WTC11 (cell line): ENCODE data around the gene ANO8. TPM values are rescaled to one million over a fixed set of nuclear protein-coding genes. Genes with fewer than 3 reads are reported as not detected.

Experiments used
- ATAC-seq: fragments of 200-7000 bp; cut with Tn5 transposase; 2 replicates; pipeline ENCODE4 v1.10.0; 2021; ENCODE audit warnings: mild to moderate bottlenecking, moderate library complexity
- CTCF ChIA-PET: fragments of 300-600 bp; sonication (Branson Sonifier 250); formaldehyde crosslinking; loops from one replicate; lab custom pipeline; 2021; ENCODE audit warnings: antibody characterized with exemption; lab: Charles Lee
- POLR2A ChIA-PET: fragments of 350-600 bp; sonication (Branson Sonifier 250); formaldehyde crosslinking; loops from one replicate; lab custom pipeline; 2021; ENCODE audit warnings: antibody characterized with exemption; lab: Charles Lee
- DNase-seq: peaks from one replicate; pipeline ENCODE4 v3.0.0; 2021; ENCODE audit warnings: low spot score
- H3K27ac Mint-ChIP-seq: 2 replicates; pipeline ENCODE4 v1.8.0; 2021; ENCODE audit warnings: mixed read lengths
- H3K27me3 Mint-ChIP-seq: 2 replicates; pipeline ENCODE4 v1.8.0; 2021; ENCODE audit warnings: low read depth, mild to moderate bottlenecking, moderate library complexity, mixed read lengths
- H3K36me3 Mint-ChIP-seq: 2 replicates; pipeline ENCODE4 v1.8.0; 2021; ENCODE audit warnings: mixed read lengths
- H3K4me1 Mint-ChIP-seq: 2 replicates; pipeline ENCODE4 v1.8.0; 2022; ENCODE audit warnings: mixed read lengths
- H3K4me3 Mint-ChIP-seq: 2 replicates; pipeline ENCODE4 v1.8.0; 2021; ENCODE audit warnings: mild to moderate bottlenecking, moderate library complexity, mixed read lengths
- H3K9me3 Mint-ChIP-seq: 2 replicates; pipeline ENCODE4 v1.8.0; 2021; ENCODE audit warnings: mixed read lengths
- CBFB ChIP-seq: sonication (generic); formaldehyde crosslinking; IDR thresholded peaks from 2 replicates; pipeline ENCODE4 v1.8.1; 2022; ENCODE audit warnings: mild to moderate bottlenecking, low read depth, missing genetic modification reagents
- ERG ChIP-seq: fragments of 250-450 bp; sonication (Bioruptor Pico); IDR thresholded peaks from 2 replicates; pipeline ENCODE4 v1.8.0; 2021; ENCODE audit warnings: mild to moderate bottlenecking
- ESRRA ChIP-seq: sonication (generic); formaldehyde crosslinking; IDR thresholded peaks from 2 replicates; pipeline ENCODE4 v1.8.1; 2022; ENCODE audit warnings: mild to moderate bottlenecking, missing genetic modification reagents, borderline replicate concordance
- ETV6 ChIP-seq: sonication (generic); formaldehyde crosslinking; IDR thresholded peaks from 2 replicates; pipeline ENCODE4 v1.8.1; 2022; ENCODE audit warnings: mild to moderate bottlenecking, missing genetic modification reagents
- FOXK1 ChIP-seq: sonication (generic); formaldehyde crosslinking; IDR thresholded peaks from 2 replicates; pipeline ENCODE4 v1.8.0; 2022; ENCODE audit warnings: mild to moderate bottlenecking, moderate library complexity, missing genetic modification reagents
- GTF2I ChIP-seq: fragments of 250-450 bp; sonication (Bioruptor Pico); conservative IDR thresholded peaks from 2 replicates; pipeline ENCODE4 v1.4.0; 2021; ENCODE audit warnings: mild to moderate bottlenecking
- HMGXB4 ChIP-seq: sonication (generic); formaldehyde crosslinking; IDR thresholded peaks from 2 replicates; pipeline ENCODE4 v1.8.1; 2023; ENCODE audit warnings: mild to moderate bottlenecking, moderate library complexity, missing genetic modification reagents
- IRF2 ChIP-seq: sonication (generic); formaldehyde crosslinking; IDR thresholded peaks from 2 replicates; pipeline ENCODE4 v1.8.0; 2022; ENCODE audit warnings: low read depth, missing genetic modification reagents, borderline replicate concordance
- ZNF121 ChIP-seq: sonication (generic); formaldehyde crosslinking; IDR thresholded peaks from 2 replicates; pipeline ENCODE4 v1.8.0; 2023; ENCODE audit warnings: missing genetic modification reagents
- ZNF263 ChIP-seq: sonication (generic); formaldehyde crosslinking; IDR thresholded peaks from 2 replicates; pipeline ENCODE4 v1.8.1; 2022; ENCODE audit warnings: low read depth, mild to moderate bottlenecking, moderate library complexity, missing genetic modification reagents
- ZNF396 ChIP-seq: fragments of 250-450 bp; sonication (Bioruptor Pico); IDR thresholded peaks from 2 replicates; pipeline ENCODE4 v1.8.0; 2021; ENCODE audit warnings: mild to moderate bottlenecking, moderate library complexity, borderline replicate concordance
- ZNF416 ChIP-seq: fragments of 250-450 bp; sonication (Bioruptor Pico); IDR thresholded peaks from 2 replicates; pipeline ENCODE4 v1.9.0; 2021; ENCODE audit warnings: mild to moderate bottlenecking, inconsistent platforms
- ZNF671 ChIP-seq: fragments of 250-450 bp; sonication (Bioruptor Pico); IDR thresholded peaks from 2 replicates; pipeline ENCODE4 v1.8.0; 2021; ENCODE audit warnings: mild to moderate bottlenecking
- ZSCAN18 ChIP-seq: fragments of 250-450 bp; sonication (Bioruptor Pico); IDR thresholded peaks from 2 replicates; pipeline ENCODE4 v2.1.2; 2022; ENCODE audit warnings: mild to moderate bottlenecking, moderate library complexity
- total RNA-seq: library from RNA; stranded (reverse); gene quantifications from 3 replicates; pipeline ENCODE4 v1.2.3, GENCODE V29; 2021
- TF ChIP-seq, protein P1 (sequence below): sonication (generic); formaldehyde crosslinking; IDR thresholded peaks from 2 replicates; pipeline ENCODE4 v1.8.0; 2022; ENCODE audit warnings: mild to moderate bottlenecking, missing genetic modification reagents
- TF ChIP-seq, protein P2 (sequence below): sonication (generic); formaldehyde crosslinking; IDR thresholded peaks from 2 replicates; pipeline ENCODE4 v1.8.1; 2022; ENCODE audit warnings: mild to moderate bottlenecking, moderate library complexity, missing genetic modification reagents
- TF ChIP-seq, protein P3 (sequence below): fragments of 250-450 bp; sonication (Bioruptor Pico); conservative IDR thresholded peaks from 2 replicates; pipeline ENCODE4 v1.9.0; 2021; ENCODE audit warnings: mild to moderate bottlenecking
- TF ChIP-seq, protein P4 (sequence below): sonication (generic); formaldehyde crosslinking; IDR thresholded peaks from 2 replicates; pipeline ENCODE4 v1.8.0; 2022; ENCODE audit warnings: missing genetic modification reagents
- TF ChIP-seq, protein P5 (sequence below): sonication (generic); formaldehyde crosslinking; IDR thresholded peaks from 2 replicates; pipeline ENCODE4 v1.8.0; 2023; ENCODE audit warnings: missing genetic modification reagents, mild to moderate bottlenecking, borderline replicate concordance

Gene ANO8
- total RNA-seq, 1 experiment from 2014 or later, result 32.6 TPM

DNA sequence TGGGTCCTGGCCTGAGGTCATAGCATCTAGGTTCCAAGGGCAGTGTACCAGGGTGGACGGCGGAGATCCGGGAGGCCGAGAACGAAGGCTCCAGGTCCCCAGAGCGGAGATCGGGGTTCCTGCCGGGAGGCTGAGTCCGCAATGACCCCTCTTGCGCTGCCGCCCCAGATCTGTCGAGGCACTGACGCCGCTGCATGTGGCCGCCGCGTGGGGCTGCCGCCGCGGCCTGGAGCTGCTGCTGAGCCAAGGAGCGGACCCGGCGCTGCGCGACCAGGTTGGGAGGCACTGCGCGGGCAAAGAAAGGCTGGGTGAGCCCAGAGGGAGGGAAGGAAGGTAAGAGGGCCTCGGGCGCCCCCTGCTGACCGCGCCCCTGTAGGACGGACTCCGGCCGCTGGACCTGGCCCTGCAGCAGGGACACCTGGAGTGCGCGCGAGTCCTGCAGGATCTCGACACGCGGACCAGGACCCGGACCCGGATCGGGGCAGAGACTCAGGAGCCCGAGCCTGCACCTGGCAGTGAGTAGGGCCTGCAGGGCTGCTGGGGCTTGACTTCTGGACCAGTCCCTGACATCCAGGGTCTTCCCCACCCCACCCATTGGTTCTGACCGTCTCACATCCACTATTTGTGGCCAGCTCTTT is 52.0 kb downstream of the ANO8 start:
- CTCF ChIA-PET, result interaction anchor here (0.5 to 5.3 kb wide), 21 partner anchors 9 to 430 kb away, joined by 3 to 29 read pairs (median 5); partner anchors contain the start of genes BABAM1, OCEL1 and USE1
- Mint-ChIP-seq H3K27me3 (peaks cover 6% of the 10 kb centered on the region), H3K27ac (no peak overlapping the region), H3K9me3 (no peaks in the 10 kb centered on the region), H3K36me3 (peaks cover 12% of the 10 kb centered on the region), H3K4me3 (peak overlapping the region; percentile 70), H3K4me1 (peaks cover 3% of the 10 kb centered on the region; the same call in 1 of the 2 replicates)
- POLR2A ChIA-PET, result interaction anchor here (1.5 to 2.7 kb wide), 3 partner anchors 15 to 56 kb away, joined by 4 to 13 read pairs (median 4); partner anchors contain the start of genes BABAM1 and OCEL1
- peak; percentile 92 for DNase-seq
- peak; percentile 91 for ATAC-seq
- TF ChIP-seq, protein P1, sequence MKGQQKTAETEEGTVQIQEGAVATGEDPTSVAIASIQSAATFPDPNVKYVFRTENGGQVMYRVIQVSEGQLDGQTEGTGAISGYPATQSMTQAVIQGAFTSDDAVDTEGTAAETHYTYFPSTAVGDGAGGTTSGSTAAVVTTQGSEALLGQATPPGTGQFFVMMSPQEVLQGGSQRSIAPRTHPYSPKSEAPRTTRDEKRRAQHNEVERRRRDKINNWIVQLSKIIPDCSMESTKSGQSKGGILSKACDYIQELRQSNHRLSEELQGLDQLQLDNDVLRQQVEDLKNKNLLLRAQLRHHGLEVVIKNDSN (CRISPR knock-in tag), result peak; percentile 82
- no peak for TF ChIP-seq ERG (CRISPR knock-in tag)
- TF ChIP-seq, protein P2, sequence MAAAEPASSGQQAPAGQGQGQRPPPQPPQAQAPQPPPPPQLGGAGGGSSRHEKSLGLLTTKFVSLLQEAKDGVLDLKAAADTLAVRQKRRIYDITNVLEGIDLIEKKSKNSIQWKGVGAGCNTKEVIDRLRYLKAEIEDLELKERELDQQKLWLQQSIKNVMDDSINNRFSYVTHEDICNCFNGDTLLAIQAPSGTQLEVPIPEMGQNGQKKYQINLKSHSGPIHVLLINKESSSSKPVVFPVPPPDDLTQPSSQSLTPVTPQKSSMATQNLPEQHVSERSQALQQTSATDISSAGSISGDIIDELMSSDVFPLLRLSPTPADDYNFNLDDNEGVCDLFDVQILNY, result peak; percentile 84; the same call in 1 of the 2 replicates
- TF ChIP-seq CBFB, result 0 out of 2 replicates have a peak, but pooled peaks have one; percentile 64
- TF ChIP-seq GTF2I (CRISPR knock-in tag), result no peak
- TF ChIP-seq ZNF121 (CRISPR knock-in tag), result peak; percentile 93
- TF ChIP-seq ZSCAN18 (CRISPR knock-in tag), result no peak
- TF ChIP-seq, protein P3, sequence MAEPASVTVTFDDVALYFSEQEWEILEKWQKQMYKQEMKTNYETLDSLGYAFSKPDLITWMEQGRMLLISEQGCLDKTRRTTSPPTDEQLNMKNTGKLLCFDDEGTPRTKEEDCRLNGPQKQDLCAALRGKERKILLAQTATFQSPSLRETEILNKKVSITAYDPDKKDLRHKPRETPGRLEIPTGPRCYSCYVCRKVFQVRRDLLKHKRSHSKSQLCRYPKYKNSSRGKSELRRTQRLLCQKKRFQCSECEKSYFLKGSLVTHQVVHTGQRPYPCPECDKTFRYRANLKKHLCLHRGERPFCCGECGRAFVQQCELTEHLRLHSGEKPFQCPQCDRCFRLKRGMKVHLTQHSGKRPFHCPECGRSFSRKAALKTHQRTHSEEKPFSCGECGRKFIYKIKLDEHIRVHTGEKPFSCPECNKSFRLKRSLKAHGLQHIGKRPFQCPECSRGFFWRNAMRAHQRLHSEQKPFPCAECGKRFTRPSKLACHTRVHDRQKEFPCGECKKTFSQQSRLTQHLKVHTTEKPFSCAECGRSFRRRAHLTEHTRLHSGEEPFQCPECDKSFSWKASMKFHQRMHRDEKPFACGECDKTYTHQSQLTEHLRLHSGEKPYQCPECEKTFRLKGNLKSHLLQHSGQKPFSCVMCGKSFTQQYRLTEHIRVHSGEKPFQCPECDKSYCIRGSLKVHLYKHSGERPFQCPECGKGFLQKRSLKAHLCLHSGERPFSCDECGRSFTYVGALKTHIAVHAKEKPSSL (CRISPR knock-in tag), result no peak
- peak; percentile 96; the same call in 1 of the 2 replicates for TF ChIP-seq ESRRA
- TF ChIP-seq ZNF671 (CRISPR knock-in tag), result no peak
- no peak for TF ChIP-seq ZNF416
- peak; percentile 81; the same call in 1 of the 2 replicates for TF ChIP-seq FOXK1 (CRISPR knock-in tag)
- TF ChIP-seq, protein P4, sequence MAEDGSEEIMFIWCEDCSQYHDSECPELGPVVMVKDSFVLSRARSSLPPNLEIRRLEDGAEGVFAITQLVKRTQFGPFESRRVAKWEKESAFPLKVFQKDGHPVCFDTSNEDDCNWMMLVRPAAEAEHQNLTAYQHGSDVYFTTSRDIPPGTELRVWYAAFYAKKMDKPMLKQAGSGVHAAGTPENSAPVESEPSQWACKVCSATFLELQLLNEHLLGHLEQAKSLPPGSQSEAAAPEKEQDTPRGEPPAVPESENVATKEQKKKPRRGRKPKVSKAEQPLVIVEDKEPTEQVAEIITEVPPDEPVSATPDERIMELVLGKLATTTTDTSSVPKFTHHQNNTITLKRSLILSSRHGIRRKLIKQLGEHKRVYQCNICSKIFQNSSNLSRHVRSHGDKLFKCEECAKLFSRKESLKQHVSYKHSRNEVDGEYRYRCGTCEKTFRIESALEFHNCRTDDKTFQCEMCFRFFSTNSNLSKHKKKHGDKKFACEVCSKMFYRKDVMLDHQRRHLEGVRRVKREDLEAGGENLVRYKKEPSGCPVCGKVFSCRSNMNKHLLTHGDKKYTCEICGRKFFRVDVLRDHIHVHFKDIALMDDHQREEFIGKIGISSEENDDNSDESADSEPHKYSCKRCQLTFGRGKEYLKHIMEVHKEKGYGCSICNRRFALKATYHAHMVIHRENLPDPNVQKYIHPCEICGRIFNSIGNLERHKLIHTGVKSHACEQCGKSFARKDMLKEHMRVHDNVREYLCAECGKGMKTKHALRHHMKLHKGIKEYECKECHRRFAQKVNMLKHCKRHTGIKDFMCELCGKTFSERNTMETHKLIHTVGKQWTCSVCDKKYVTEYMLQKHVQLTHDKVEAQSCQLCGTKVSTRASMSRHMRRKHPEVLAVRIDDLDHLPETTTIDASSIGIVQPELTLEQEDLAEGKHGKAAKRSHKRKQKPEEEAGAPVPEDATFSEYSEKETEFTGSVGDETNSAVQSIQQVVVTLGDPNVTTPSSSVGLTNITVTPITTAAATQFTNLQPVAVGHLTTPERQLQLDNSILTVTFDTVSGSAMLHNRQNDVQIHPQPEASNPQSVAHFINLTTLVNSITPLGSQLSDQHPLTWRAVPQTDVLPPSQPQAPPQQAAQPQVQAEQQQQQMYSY (CRISPR knock-in tag), result peak; percentile 62; the same call in 1 of the 2 replicates
- TF ChIP-seq, protein P5, sequence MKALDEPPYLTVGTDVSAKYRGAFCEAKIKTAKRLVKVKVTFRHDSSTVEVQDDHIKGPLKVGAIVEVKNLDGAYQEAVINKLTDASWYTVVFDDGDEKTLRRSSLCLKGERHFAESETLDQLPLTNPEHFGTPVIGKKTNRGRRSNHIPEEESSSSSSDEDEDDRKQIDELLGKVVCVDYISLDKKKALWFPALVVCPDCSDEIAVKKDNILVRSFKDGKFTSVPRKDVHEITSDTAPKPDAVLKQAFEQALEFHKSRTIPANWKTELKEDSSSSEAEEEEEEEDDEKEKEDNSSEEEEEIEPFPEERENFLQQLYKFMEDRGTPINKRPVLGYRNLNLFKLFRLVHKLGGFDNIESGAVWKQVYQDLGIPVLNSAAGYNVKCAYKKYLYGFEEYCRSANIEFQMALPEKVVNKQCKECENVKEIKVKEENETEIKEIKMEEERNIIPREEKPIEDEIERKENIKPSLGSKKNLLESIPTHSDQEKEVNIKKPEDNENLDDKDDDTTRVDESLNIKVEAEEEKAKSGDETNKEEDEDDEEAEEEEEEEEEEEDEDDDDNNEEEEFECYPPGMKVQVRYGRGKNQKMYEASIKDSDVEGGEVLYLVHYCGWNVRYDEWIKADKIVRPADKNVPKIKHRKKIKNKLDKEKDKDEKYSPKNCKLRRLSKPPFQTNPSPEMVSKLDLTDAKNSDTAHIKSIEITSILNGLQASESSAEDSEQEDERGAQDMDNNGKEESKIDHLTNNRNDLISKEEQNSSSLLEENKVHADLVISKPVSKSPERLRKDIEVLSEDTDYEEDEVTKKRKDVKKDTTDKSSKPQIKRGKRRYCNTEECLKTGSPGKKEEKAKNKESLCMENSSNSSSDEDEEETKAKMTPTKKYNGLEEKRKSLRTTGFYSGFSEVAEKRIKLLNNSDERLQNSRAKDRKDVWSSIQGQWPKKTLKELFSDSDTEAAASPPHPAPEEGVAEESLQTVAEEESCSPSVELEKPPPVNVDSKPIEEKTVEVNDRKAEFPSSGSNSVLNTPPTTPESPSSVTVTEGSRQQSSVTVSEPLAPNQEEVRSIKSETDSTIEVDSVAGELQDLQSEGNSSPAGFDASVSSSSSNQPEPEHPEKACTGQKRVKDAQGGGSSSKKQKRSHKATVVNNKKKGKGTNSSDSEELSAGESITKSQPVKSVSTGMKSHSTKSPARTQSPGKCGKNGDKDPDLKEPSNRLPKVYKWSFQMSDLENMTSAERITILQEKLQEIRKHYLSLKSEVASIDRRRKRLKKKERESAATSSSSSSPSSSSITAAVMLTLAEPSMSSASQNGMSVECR, result peak; percentile 98
- TF ChIP-seq HMGXB4 (CRISPR knock-in tag), result peak; percentile 95; the same call in 1 of the 2 replicates
- peak; percentile 90 for TF ChIP-seq ETV6 (CRISPR knock-in tag)
- 0 out of 2 replicates have a peak, but pooled peaks have one; percentile 48 for TF ChIP-seq ZNF263 (CRISPR knock-in tag)
- TF ChIP-seq ZNF396, result no peak
- no peak for TF ChIP-seq IRF2 (CRISPR knock-in tag)
